ENCODE results near the gene GRIK4. TPM values are rescaled to one million over a fixed set of nuclear protein-coding genes. Genes with fewer than 3 reads are reported as not detected.

GRIK4 gene
- total and polyA plus RNA-seq, 9 of the 15 experiments (the other 6 are each of a cell fraction or from before 2014, with no cell fraction given): not detected

- no peak overlapping the region for H3K27ac ChIP-seq (ENCODE audit: extremely low read depth, low read depth, low read length)
- no peak overlapping the region for H3K4me3 ChIP-seq
- intact Hi-C loops (cut with micrococcal nuclease): no loop called here
- ATAC-seq: no peak
- no TSS peak for BruUV-seq (replicated peaks)
- no peaks in the 10 kb centered on the region for H3K9me3 ChIP-seq (replicated peaks; ENCODE audit: control insufficient read depth, insufficient read depth, low read depth, low read length)
- ChIA-PET POLR2A (interaction anchor here (0.5 kb wide), 1 partner anchor 13 kb away, joined by 3 read pairs; no protein-coding TSS in a partner anchor), CTCF (ENCODE audit: low intra/inter-chr PET ratio) (no interaction called here)
- no peak overlapping the region for H3K4me2 ChIP-seq (ENCODE audit: insufficient read depth, low read length)
- no peak overlapping the region for H3K9ac ChIP-seq (ENCODE audit: insufficient read depth in 1 of 2, low read depth in 2 of 2, low read length in 2 of 2)
- 0% methylated on average over 6 of the region's 6 CpGs for WGBS (ENCODE audit: insufficient coverage, low coverage, missing lambda C conversion rate)
- H2AFZ ChIP-seq (ENCODE audit: low read depth, low read length): no peak overlapping the region
- no peaks in the 10 kb centered on the region for H3K36me3 ChIP-seq (ENCODE audit: control insufficient read depth, insufficient read depth, low read length)
- H3K9me1 ChIP-seq (ENCODE audit: control insufficient read depth, insufficient read depth, low read length): no peaks in the 10 kb centered on the region
- DNase-seq (ENCODE audit: extremely low read depth in 1 of 4, low spot score in 3 of 4): no peak
- FAIRE-seq: no peak
- H3K79me2 ChIP-seq (ENCODE audit: control insufficient read depth, insufficient read depth, low read length): no peaks in the 10 kb centered on the region
- in situ Hi-C loops (cut with MboI): no loop called here
- no peaks in the 10 kb centered on the region for H3K4me1 ChIP-seq (replicated peaks in 1 of 2; ENCODE audit: control insufficient read depth in 2 of 2, insufficient read depth in 2 of 2, low read length in 2 of 2)
- no peaks in the 10 kb centered on the region; the same call in 1 of the 2 replicates for H4K20me1 ChIP-seq (replicated peaks; ENCODE audit: control insufficient read depth, insufficient read depth, low read length)
- H3K27me3 ChIP-seq (ENCODE audit: control insufficient read depth in 2 of 2, insufficient read depth in 2 of 2, low read length in 2 of 2): peaks cover 0 to 31% of the 10 kb centered on the region in 2 experiments; a peak in 3 of 5 replicates
- no peak for TF ChIP-seq ZNF449 (CRISPR knock-in tag; IDR thresholded peaks at IDR 0.05)
- TF ChIP-seq PBX2 (CRISPR knock-in tag; IDR thresholded peaks at IDR 0.05; ENCODE audit: low read depth): no peak
- no peak for TF ChIP-seq PBX2 (tag; conservative IDR thresholded peaks at IDR 0.05; ENCODE audit: low read depth)
- TF ChIP-seq BDP1 (IDR thresholded peaks at IDR 0.05; ENCODE audit: insufficient read depth, insufficient read length): no peak
- no peak for TF ChIP-seq BRF1 (IDR thresholded peaks at IDR 0.05; ENCODE audit: borderline replicate concordance, extremely low read depth, insufficient read length)
- no peak for TF ChIP-seq KDM5B (IDR thresholded peaks at IDR 0.05; ENCODE audit: insufficient replicate concordance, low read depth, low read length)
- TF ChIP-seq ELF4 (CRISPR knock-in tag; IDR thresholded peaks at IDR 0.05): no peak
- no peak for TF ChIP-seq TRIM25 (IDR thresholded peaks at IDR 0.05; ENCODE audit: borderline replicate concordance)
- TF ChIP-seq MXI1 (IDR thresholded peaks at IDR 0.05; ENCODE audit: low read depth, low read length): no peak
- TF ChIP-seq E2F1 (CRISPR knock-in tag; IDR thresholded peaks at IDR 0.05): no peak
- no peak for TF ChIP-seq SP2 (IDR thresholded peaks at IDR 0.05; ENCODE audit: extremely low read depth, low read depth, low read length, poor library complexity, severe bottlenecking)
- no peak for TF ChIP-seq ZNF507 (tag; conservative IDR thresholded peaks at IDR 0.05)
- TF ChIP-seq ZNF253 (CRISPR knock-in tag; conservative IDR thresholded peaks at IDR 0.05): no peak
Observed at GRCh38 chr11:120972621-120973020, 461.1 kb downstream of the GRIK4 start.

All from K562 (cell line).